Cerebellar cortex (tissue), 1 donor: Measurements from ENCODE around the gene SESN2.

Experiments used
- DNase-seq: peaks from one replicate; pipeline ENCODE4 v3.0.0-alpha.2; 2015; ENCODE audit warnings: low spot score

Gene SESN2

DNA sequence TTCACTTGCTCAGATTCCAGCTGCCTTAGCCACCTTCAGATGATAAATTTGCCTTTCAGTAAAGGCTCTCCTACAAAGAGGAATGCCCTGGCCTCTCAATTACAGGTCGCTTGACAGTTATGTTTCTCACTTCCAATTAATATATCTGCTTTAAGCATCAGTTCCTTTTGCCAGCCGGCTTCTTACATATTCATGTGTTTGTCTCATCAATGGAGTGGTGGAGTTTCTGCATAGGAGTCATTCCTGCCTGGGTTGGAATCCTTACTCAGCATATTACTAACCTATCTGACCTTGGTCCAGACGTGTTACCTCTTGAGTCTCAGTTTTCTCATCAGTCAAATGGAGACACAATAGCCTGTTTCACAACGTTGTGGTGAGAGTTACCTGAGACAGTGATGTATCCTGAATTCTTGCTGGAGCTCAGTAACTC is 9.4 kb upstream of the SESN2 start:
- DNase-seq = no peak

DNA sequence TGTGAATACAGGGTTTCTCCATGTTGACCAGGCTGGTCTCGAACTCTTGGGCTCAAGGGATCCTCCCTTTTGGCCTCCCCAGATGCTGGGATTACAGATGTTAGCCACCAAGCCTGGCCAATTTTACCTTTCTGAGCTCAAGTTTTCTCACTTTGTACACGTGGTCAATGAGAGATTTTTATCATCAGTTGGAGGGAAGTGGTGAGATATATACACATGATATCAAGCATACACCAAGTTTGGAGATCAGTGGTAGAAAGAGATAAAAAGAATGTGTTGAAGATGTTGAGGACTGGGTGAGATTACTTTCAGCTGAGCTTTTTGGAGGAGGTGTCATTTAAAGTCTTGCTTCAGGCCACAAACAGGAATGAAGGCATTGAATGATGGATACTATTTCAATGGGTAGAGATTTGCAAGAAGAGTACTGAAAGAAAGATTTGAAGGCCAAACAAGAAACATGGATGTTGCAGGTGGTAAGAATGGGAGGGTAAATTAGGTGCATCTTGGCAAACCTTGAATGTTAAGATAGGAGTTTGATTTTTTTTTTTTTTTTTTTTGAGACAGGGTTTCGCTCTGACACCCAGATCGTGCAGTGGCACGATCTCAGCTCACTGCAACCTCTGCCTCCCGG is 3.0 kb upstream of the SESN2 start:
- no peak for DNase-seq

DNA sequence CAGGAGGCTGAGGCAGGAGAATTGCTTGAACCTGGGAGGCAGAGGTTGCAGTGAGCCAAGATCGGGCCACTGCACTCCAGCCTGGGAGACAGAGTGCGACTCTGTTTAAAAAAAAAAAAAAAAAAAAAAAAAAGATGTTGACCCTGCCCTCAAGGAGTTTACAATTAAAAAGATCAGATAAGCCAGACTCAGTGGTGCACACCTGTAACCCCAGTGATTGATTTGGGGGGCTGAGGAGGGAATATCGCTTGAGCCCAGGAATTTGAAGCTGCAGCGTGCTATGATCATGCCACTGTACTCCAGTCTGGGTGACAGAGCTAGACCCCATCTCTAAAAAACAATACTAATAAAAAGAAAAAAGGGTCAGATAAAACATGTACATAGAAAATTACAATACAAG is 1.6 kb upstream of the SESN2 start:
- no peak for DNase-seq

DNA sequence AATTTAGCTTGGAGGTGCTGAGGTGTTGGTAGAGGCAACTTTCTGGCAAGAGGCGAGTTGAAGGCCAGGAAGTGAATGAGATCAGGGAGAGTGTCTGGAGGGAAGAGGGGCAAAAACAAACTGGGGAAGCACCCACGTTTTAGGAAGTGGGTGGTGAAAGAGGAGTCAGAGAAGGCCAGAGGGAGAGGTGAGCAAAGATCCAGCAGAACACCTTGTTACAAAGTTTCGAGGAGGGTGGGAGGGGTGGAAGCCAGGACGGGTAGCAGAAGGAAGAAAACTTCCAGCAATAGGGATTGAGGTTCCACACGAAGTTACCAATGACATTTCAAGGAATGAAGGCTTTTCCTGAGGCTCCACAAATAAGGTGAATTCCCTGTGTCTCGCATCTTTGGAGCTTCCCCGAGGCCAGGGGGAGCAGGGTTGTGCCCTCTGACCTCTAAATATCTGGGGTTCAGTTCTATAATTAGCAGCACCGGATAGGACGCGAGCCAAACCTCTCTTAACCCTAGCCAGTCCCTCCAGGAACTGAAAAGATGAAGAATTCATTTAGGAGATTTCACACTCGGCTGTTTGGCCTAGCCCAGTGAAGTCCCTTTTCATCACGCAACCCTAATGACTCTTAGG is 578 bp upstream of the SESN2 start:
- DNase-seq = peak; percentile 45

DNA sequence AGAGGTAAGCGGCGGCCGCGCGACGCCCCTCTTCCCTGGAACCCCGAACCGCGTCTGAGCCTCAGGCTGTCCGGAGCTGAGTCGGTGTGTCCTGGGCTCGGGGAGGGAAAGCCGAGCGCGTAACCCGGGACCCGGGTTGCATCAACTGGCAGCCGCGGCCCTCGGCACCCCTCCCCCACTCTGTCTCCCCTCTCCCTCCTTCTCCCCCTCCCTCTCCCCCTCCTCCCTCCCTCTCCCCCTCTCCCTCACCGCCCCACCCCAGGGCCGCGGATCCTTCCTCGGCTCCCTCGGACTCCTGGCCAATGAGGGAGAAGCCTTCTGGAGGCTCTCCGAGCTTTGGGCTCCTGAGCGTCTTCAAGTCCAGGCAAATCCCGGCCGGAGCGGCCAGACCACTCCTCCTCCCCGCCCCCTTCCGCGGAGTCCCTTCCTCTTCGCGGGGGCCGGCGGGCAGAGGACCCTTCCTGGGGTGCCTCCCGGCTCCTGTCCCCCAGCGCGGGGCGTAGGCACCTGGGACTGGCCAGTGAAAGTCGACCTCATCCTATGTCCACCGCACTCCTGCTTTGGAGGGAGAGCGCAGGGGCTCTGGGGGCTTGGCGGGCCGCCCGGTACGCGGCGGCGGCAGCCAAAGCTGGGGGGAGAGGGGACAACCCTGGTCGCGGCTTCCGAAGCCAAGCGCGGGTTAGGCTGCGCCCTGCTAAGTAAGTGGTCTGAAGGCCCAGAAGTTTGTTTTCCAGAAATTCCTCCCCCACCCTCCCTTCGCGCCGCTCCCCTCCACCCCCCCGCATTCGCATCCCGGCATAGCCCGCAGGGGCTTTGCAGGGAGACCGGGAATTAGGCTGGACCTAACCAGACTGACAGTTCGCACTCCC is 850 bp downstream of the SESN2 start:
- peak; percentile 74 for DNase-seq

DNA sequence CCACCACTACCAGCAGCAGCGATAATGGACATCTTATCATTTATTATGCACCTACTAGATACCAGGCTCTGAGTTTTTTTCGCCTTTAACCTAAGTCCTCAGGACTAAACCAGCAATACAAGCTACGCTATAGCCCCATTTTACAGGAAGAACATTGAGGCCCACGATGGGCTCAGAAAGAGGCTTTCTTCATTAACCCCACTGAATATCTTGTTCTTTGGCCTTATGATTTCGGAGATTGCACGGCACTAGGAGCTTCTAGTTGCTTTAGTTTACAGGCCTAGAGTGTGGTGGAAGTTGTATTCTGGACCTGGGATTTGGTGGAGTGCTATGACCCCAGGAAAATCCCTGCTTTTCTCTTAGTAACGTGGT is 1.5 kb downstream of the SESN2 start:
- DNase-seq = no peak

DNA sequence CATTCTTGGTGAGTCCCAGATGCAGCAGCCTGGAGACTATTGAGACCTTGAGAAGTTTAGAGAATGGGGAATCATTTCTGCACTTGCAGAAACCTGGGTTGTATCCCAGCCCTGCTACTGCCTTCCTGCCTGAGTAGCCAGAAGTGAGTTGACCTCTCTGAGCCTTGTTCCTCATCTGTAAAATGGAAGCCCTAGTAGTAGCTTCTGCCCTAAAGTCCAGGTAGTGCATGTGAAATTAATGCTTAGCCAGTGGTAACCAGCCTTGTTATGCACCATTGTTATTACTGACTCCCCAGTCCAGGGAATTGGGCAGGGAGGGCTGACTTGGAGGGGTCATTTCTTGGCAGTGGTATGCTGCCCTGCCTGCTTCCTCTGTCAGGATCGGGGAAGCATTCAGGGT is 5.6 kb downstream of the SESN2 start:
- DNase-seq = no peak

GRCh38 chr1:28265577-28265976 is 6.3 kb downstream of the SESN2 start:
- DNase-seq = no peak

GRCh38 chr1:28266920-28267322 is 7.6 kb downstream of the SESN2 start:
- no peak for DNase-seq

DNA sequence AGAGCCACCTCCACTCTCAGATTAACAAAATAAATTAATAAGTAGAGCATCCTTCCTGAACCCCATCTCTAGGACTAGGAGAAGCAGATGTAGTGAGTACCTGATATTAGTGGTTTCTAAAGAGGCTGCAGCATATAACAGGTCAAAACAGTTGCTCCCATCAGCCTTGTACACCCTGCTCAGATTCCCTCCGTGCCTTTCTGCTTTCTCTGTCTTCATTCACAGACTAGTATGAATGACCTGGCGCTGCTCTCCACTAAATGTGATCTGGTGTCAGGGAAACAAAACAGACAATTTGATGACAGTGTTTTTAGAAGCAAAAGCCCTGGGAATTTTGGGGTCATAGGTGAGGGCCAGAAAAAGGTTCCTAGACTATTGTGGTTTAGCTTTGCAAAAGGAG is 8.3 kb downstream of the SESN2 start:
- no peak for DNase-seq

DNA sequence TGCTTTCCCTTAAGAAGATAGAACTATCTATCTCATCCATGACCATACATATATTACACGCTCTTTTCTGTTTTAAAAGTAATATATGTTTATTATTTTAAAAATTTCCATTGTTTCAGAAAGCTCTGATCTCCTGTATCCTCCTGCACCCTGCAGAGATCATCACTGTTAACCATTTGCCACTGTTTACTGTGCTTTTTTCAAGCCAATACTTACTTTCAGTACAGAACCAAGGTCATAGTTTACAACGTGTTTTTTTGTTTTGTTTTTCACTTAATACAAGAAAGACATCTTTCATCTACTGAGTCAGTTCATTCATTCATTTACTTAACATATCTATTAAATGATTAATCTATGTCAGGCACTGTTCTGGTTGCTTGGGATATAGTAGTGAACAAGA is 10.2 kb downstream of the SESN2 start:
- no peak for DNase-seq

GRCh38 chr1:28272215-28272852 is 13.0 kb downstream of the SESN2 start:
- DNase-seq = no peak

DNA sequence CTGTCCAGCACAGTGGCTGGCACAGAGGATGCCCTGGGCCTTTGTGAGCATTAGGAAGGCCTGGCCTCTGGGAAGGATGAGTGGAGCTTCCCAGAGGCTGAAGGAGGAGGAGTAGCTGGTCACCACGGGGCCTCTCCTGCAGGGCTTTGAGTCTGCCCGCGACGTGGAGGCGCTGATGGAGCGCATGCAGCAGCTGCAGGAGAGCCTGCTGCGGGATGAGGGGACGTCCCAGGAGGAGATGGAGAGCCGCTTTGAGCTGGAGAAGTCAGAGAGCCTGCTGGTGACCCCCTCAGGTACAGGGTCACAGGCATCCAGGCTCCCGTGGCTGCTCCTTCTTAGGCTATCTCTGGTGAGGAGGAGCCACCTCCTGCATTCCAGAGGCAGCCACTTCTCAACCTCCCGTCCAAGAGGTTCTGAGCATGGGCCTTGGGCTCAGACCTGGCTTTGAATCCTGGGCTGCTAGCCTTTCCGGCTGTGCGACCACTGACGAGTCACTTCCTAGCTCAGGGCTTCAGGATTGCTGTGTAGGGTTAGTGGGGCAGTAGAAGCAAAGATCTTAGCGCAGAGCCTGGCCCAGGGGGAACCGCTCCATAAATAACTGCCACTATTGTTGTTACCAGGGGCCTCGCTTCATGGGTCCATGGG is 14.0 kb downstream of the SESN2 start:
- DNase-seq = no peak

DNA sequence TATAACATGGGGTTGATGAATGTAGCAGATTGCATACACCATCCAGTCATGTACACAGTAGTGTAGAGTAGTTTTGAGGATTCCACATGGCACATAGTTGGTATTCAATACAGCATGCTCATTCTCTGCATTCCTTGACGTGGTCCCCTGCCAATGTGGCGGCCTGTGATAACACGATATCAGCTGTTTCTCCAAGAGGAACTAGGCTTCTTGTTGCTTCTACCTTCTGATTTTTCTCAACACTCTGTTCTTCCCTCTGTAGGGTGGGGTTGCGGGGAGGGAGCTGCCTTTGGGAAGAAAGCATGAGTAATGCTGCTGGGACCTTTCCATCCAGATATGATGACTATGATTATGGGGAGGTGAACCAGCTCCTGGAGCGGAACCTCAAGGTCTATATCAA is 19.4 kb downstream of the SESN2 start:
- DNase-seq = no peak

- DNase-seq = no peak
Measured at GRCh38 chr1:28279721-28280120, 20.4 kb downstream of the SESN2 start.

DNA sequence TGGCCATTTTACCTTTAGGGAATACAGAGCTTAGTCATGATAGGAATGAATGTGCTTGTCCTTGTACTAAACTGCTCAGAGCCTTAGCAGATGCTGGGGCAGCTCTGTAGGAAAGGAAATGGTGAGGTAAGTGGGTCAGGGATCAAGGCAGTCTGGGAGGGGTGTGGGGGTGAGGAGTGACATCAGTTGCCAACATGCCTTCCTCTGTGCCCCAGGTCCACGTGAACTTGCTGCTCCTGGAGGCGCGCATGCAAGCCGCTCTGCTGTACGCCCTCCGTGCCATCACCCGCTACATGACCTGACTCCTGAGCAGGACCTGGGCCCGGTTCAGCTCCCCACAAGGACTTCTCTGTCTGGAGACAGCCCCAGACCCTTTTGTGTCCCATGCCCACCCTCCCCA is 21.2 kb downstream of the SESN2 start:
- no peak for DNase-seq

DNA sequence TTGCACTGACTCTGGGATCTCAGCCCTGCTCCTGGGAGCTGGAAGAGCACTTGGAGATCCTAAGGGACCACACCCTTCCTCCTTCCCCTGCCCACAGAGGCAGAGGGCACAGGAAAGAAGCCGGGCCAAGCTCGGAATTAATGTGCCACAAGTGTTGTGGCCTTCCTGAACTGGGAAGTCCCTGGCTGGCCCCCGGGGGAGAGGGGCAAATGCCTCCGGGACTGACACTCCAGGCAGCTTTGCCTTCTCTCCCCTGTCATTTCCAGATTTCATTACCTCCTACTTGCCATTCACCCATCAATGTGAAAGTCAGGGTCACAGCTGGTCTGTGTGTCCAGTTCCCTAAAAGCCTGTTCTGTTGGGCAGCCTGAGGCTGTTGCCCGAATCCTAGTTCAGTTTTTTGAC is 21.7 kb downstream of the SESN2 start:
- DNase-seq = no peak

GRCh38 chr1:28281608-28282425 is 22.5 kb downstream of the SESN2 start:
- no peak for DNase-seq

GRCh38 chr1:28282426-28283407 is 23.4 kb downstream of the SESN2 start:
- no peak for DNase-seq

- DNase-seq = no peak
Measured at GRCh38 chr1:28286111-28286510, 26.8 kb downstream of the SESN2 start.
